ENCODE data around the gene SPOCK3.

- TF ChIP-seq EZH2phosphoT487 (IDR thresholded peaks at IDR 0.05; ENCODE audit: borderline replicate concordance, low read length), result no peak
- TF ChIP-seq CTCF (conservative IDR thresholded peaks at IDR 0.05; ENCODE audit: low read depth, low read length), result no peak
- no peak for TF ChIP-seq EZH2 (IDR thresholded peaks at IDR 0.05; ENCODE audit: low read length, unreplicated experiment)
Measured at GRCh38 chr4:166886718-166887117, 347.6 kb downstream of the SPOCK3 start.

All from PC-3 (cell line).